GM12878 (cell line): ENCODE results near the gene CADM3. TPM values are rescaled to one million over a fixed set of nuclear protein-coding genes. Genes with fewer than 3 reads are reported as not detected.

ENCODE experiments used
- ASH2L ChIP-seq: fragments of 300-600, 200-600 bp; sonication (generic); IDR thresholded peaks from 2 replicates; pipeline ENCODE4 v1.6.1; 2017; ENCODE audit warnings: low read depth, mild to moderate bottlenecking, borderline replicate concordance
- CBX3 ChIP-seq: fragments of 200-600 bp; sonication (generic); IDR thresholded peaks from 2 replicates; pipeline ENCODE4 v1.6.1; 2016; ENCODE audit warnings: low read depth, borderline replicate concordance
- CREM ChIP-seq: IDR thresholded peaks from 2 replicates; pipeline ENCODE4 v1.6.1; 2014; ENCODE audit warnings: antibody characterized with exemption, low read depth
- IKZF2 ChIP-seq, 2 experiments: fragments of 450-650 bp; IDR thresholded peaks; 2 replicates each; pipeline ENCODE4 v1.6.1; 2017; ENCODE audit warnings: mild to moderate bottlenecking in 2 of 2, moderate library complexity in 2 of 2
- MYC ChIP-seq: IDR thresholded peaks from 2 replicates; pipeline ENCODE4 v1.6.1; 2011; ENCODE audit warnings: mild to moderate bottlenecking, low read length, moderate library complexity, inconsistent platforms; ENCODE audit not compliant: insufficient read depth, insufficient replicate concordance, insufficient read length, severe bottlenecking
- NFYA ChIP-seq: IDR thresholded peaks from 2 replicates; pipeline ENCODE4 v1.6.1; 2011; ENCODE audit warnings: low read depth, mild to moderate bottlenecking, low read length, improper control_type of control experiment, borderline replicate concordance
- PAX5 ChIP-seq: IDR thresholded peaks from 2 replicates; pipeline ENCODE4 v1.6.1; 2011; ENCODE audit warnings: low read depth, low read length, borderline replicate concordance
- PML ChIP-seq: IDR thresholded peaks from 2 replicates; pipeline ENCODE4 v1.6.1; 2012; ENCODE audit warnings: low read length, inconsistent platforms
- POLR2A ChIP-seq: IDR thresholded peaks from 2 replicates; pipeline ENCODE4 v1.6.1; 2011; ENCODE audit warnings: low read depth, mild to moderate bottlenecking, low read length
- POLR2AphosphoS2 ChIP-seq: IDR thresholded peaks from 2 replicates; pipeline ENCODE4 v1.6.1; 2011; ENCODE audit warnings: low read depth, mild to moderate bottlenecking, low read length, improper control_type of control experiment, moderate library complexity
- RBBP5 ChIP-seq: fragments of 200-600 bp; sonication (generic); conservative IDR thresholded peaks from 2 replicates; pipeline ENCODE4 v1.6.1; 2016
- RELA ChIP-seq: fragments of 450-650 bp; IDR thresholded peaks from 2 replicates; pipeline ENCODE4 v1.8.0; 2014; ENCODE audit warnings: borderline replicate concordance; ENCODE audit not compliant: partially characterized antibody
- SUZ12 ChIP-seq: fragments of 200-600 bp; sonication (generic); IDR thresholded peaks from one replicate; pipeline ENCODE4 v1.6.1; 2018; ENCODE audit warnings: antibody characterized with exemption, mild to moderate bottlenecking; ENCODE audit not compliant: unreplicated experiment
- TARDBP ChIP-seq: IDR thresholded peaks from 2 replicates; pipeline ENCODE4 v1.6.1; 2016; ENCODE audit warnings: borderline replicate concordance
- ZNF274 ChIP-seq: IDR thresholded peaks from one replicate; pipeline ENCODE4 v1.8.0; 2011; ENCODE audit not compliant: insufficient read length, insufficient read depth
- ZNF384 ChIP-seq: IDR thresholded peaks from 2 replicates; pipeline ENCODE4 v1.6.1; 2012; ENCODE audit warnings: low read depth, mild to moderate bottlenecking, low read length, improper control_type of control experiment, borderline replicate concordance
- polyA plus RNA-seq, 11 experiments: library from polyadenylated mRNA; depleted of rRNA in 4 of 11; unstranded in 6 of 11; stranded (reverse) in 5 of 11; fragments of >200 nt; fragmentation: Nextera tagmentation in 4 of 11; fragmentation: Illumina TruSeq in 1 of 11; extraction: Ambion mirVana in 4 of 11; extraction: Trizol in 1 of 11; gene quantifications; 1 replicate in 1 of 11; 2 replicates in 10 of 11; pipeline versions ENCODE4 v1.2.1 to v1.2.3, GENCODE V29; 2011 to 2016; ENCODE audit warnings: inconsistent platforms in 2 of 11, missing spikeins in 2 of 11, low read depth in 1 of 11
- total RNA-seq, 4 experiments: library from RNA; depleted of rRNA in 3 of 4; stranded (reverse); fragments of >200 nt in 3 of 4; fragmentation: Illumina TruSeq in 1 of 4; extraction: Trizol in 1 of 4; gene quantifications; 2 replicates each; pipeline versions ENCODE4 v1.2.1 to v1.2.3, GENCODE V29; 2013 to 2021
- TF ChIP-seq, protein P1 (sequence below): IDR thresholded peaks from 2 replicates; pipeline ENCODE4 v1.6.1; 2012; ENCODE audit warnings: low read depth, low read length, improper control_type of control experiment
- TF ChIP-seq, protein P2 (sequence below), 3 experiments: IDR thresholded peaks in 2 of 3; conservative IDR thresholded peaks in 1 of 3; 2 replicates each; pipeline ENCODE4 v1.5.1; 2011; ENCODE audit warnings: low read depth in 3 of 3, low read length in 3 of 3, mild to moderate bottlenecking in 3 of 3, control low read depth in 2 of 3, moderate library complexity in 2 of 3, inconsistent platforms in 1 of 3, mixed read lengths in 1 of 3; ENCODE audit not compliant: control insufficient read depth in 2 of 3, insufficient read depth in 1 of 3; ENCODE audit errors: extremely low read depth in 1 of 3
- TF ChIP-seq, protein P3 (sequence below): fragments of 450-650 bp; IDR thresholded peaks from 2 replicates; pipeline ENCODE4 v1.6.1; 2017; ENCODE audit warnings: low read depth, mild to moderate bottlenecking, moderate library complexity
- TF ChIP-seq, protein P4 (sequence below): fragments of 450-650 bp; IDR thresholded peaks from 2 replicates; pipeline ENCODE4 v1.6.1; 2016; ENCODE audit warnings: mild to moderate bottlenecking
- TF ChIP-seq, protein P5 (sequence below): fragments of 150-350 bp; IDR thresholded peaks from 2 replicates; pipeline ENCODE4 v1.6.1; 2014; ENCODE audit warnings: mild to moderate bottlenecking, low read depth, low read length

The CADM3 gene
- total and polyA plus RNA-seq, 10 of the 15 experiments (the other 5 are each of a cell fraction or from before 2014, with no cell fraction given) = 0.04 to 0.37 TPM; not detected in 8

DNA sequence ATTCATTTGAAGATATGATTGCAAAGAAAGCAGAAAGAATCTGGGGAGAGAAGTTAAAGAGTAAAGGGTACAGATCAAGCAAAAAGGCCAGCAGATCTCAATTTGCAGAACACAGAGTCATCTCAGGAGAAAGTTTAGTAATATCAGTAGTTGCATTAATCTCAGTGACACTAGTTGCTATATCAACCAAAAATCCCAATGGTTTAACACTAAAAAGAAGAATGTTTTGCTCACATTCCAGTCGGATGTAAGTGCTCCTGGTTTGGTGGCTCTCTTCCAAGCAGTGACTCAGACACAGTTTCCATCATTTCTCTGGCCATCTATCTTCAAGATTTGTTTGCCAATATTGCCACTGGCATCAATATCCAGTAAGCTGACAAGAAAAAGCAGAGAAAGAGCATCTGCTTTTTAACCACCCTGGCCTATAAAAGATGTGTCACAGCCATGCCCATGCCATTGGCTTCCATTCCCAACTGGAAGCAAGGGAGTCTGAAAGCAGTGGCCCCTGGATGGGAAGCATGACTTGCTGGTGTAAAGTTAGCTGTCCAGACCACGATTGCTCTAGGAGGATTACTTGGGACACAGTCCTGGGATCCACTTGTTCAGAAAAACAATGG is 49.3 kb upstream of the CADM3 start (continued):
- TF ChIP-seq ZNF384 (no peak), NFYA (no peak), TARDBP (no peak), SUZ12 (no peak), MYC (no peak), RELA (no peak), CREM (no peak; the same call in 1 of the 2 replicates), IKZF2 (IDR thresholded peaks at IDR 0.05) (peak; percentile 69 to 91), POLR2AphosphoS2 (no peak), PML (no peak), ZNF274 (no peak), ASH2L (no peak), PAX5 (no peak), POLR2A (no peak), CBX3 (no peak), RBBP5 (no peak)
- TF ChIP-seq, protein P1, sequence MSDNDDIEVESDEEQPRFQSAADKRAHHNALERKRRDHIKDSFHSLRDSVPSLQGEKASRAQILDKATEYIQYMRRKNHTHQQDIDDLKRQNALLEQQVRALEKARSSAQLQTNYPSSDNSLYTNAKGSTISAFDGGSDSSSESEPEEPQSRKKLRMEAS = no peak
- TF ChIP-seq, protein P2, sequence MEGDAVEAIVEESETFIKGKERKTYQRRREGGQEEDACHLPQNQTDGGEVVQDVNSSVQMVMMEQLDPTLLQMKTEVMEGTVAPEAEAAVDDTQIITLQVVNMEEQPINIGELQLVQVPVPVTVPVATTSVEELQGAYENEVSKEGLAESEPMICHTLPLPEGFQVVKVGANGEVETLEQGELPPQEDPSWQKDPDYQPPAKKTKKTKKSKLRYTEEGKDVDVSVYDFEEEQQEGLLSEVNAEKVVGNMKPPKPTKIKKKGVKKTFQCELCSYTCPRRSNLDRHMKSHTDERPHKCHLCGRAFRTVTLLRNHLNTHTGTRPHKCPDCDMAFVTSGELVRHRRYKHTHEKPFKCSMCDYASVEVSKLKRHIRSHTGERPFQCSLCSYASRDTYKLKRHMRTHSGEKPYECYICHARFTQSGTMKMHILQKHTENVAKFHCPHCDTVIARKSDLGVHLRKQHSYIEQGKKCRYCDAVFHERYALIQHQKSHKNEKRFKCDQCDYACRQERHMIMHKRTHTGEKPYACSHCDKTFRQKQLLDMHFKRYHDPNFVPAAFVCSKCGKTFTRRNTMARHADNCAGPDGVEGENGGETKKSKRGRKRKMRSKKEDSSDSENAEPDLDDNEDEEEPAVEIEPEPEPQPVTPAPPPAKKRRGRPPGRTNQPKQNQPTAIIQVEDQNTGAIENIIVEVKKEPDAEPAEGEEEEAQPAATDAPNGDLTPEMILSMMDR (IDR thresholded peaks at IDR 0.05 in 2 of 3, conservative IDR thresholded peaks at IDR 0.05 in 1 of 3; ENCODE audit: control insufficient read depth in 2 of 3, extremely low read depth in 1 of 3, insufficient read depth in 1 of 3, low read depth in 3 of 3, low read length in 3 of 3) = no peak
- TF ChIP-seq, protein P3, sequence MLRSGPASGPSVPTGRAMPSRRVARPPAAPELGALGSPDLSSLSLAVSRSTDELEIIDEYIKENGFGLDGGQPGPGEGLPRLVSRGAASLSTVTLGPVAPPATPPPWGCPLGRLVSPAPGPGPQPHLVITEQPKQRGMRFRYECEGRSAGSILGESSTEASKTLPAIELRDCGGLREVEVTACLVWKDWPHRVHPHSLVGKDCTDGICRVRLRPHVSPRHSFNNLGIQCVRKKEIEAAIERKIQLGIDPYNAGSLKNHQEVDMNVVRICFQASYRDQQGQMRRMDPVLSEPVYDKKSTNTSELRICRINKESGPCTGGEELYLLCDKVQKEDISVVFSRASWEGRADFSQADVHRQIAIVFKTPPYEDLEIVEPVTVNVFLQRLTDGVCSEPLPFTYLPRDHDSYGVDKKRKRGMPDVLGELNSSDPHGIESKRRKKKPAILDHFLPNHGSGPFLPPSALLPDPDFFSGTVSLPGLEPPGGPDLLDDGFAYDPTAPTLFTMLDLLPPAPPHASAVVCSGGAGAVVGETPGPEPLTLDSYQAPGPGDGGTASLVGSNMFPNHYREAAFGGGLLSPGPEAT = peak; percentile 55; the same call in 1 of the 2 replicates
- TF ChIP-seq, protein P4, sequence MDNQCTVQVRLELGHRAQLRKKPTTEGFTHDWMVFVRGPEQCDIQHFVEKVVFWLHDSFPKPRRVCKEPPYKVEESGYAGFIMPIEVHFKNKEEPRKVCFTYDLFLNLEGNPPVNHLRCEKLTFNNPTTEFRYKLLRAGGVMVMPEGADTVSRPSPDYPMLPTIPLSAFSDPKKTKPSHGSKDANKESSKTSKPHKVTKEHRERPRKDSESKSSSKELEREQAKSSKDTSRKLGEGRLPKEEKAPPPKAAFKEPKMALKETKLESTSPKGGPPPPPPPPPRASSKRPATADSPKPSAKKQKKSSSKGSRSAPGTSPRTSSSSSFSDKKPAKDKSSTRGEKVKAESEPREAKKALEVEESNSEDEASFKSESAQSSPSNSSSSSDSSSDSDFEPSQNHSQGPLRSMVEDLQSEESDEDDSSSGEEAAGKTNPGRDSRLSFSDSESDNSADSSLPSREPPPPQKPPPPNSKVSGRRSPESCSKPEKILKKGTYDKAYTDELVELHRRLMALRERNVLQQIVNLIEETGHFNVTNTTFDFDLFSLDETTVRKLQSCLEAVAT = no peak
- TF ChIP-seq, protein P5, sequence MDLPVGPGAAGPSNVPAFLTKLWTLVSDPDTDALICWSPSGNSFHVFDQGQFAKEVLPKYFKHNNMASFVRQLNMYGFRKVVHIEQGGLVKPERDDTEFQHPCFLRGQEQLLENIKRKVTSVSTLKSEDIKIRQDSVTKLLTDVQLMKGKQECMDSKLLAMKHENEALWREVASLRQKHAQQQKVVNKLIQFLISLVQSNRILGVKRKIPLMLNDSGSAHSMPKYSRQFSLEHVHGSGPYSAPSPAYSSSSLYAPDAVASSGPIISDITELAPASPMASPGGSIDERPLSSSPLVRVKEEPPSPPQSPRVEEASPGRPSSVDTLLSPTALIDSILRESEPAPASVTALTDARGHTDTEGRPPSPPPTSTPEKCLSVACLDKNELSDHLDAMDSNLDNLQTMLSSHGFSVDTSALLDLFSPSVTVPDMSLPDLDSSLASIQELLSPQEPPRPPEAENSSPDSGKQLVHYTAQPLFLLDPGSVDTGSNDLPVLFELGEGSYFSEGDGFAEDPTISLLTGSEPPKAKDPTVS = no peak
